ENCODE data around the gene ERP44. TPM values are rescaled to one million over a fixed set of nuclear protein-coding genes. Genes with fewer than 3 reads are reported as not detected.
"Not testable (repeated sequence)": the region's sequence is repeated elsewhere in the genome, so short reads cannot be mapped to it uniquely, and the experiment has no call there.

Gene ERP44
- total RNA-seq, 3 donors from 2014 or later (not counting 1 experiment from before 2014, with no cell fraction given): 14.2 to 15.4 (median 15.1) TPM

DNA sequence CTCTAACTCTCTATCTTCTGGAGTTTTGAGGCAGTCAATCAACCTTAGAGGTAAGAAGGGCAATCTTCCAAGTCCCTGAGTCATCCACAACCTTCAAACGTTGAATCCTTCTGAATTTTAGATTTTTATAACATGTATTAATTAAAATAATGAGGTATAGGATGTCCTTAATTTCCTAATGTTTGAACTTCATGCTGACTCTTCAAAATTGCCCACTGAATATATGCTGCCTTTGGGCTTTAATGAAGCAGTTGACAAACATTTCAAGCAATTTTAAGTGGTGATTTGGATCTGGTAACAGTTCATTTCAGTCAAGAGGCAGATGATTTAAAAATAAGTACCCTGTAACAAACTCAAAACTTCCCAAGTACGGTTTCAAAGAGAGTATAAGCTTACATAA is 26.0 kb downstream of the ERP44 start:
- Mint-ChIP-seq H3K36me3 (no peaks in the 10 kb centered on the region), H3K27ac (no peak overlapping the region)

DNA sequence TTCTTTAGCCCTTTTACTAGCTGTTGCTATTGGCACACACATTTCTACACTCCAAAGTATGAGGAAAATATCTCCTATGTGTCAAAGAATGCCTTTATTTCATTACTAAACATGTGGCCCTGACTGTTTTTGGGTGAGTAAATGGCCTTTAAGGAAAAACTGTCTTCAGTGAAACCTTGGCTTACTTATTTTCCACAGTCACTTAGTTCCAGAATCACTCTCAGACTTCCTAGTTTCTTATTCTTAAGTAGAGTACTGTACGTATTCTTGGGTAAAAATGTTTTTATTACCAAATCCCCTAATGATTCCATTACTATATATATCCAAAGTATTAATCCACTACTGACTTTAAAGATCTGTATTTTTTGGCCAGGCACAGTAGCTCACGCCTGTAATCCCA is 27.5 kb downstream of the ERP44 start:
- Mint-ChIP-seq H3K9me3 (no peaks in the 10 kb centered on the region), H3K27me3 (ENCODE audit: low read depth in 2 of 2) (no peaks in the 10 kb centered on the region), H3K27ac (no peak overlapping the region), H3K4me3 (no peak overlapping the region), H3K4me1 (peaks cover 34 to 56% of the 10 kb centered on the region in 2 donors), H3K36me3 (no peaks in the 10 kb centered on the region)
- TF ChIP-seq, protein P1, sequence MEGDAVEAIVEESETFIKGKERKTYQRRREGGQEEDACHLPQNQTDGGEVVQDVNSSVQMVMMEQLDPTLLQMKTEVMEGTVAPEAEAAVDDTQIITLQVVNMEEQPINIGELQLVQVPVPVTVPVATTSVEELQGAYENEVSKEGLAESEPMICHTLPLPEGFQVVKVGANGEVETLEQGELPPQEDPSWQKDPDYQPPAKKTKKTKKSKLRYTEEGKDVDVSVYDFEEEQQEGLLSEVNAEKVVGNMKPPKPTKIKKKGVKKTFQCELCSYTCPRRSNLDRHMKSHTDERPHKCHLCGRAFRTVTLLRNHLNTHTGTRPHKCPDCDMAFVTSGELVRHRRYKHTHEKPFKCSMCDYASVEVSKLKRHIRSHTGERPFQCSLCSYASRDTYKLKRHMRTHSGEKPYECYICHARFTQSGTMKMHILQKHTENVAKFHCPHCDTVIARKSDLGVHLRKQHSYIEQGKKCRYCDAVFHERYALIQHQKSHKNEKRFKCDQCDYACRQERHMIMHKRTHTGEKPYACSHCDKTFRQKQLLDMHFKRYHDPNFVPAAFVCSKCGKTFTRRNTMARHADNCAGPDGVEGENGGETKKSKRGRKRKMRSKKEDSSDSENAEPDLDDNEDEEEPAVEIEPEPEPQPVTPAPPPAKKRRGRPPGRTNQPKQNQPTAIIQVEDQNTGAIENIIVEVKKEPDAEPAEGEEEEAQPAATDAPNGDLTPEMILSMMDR (IDR thresholded peaks at IDR 0.05): no peak
- H3K36me3 ChIP-seq (ENCODE audit: control insufficient read depth, insufficient read depth, low read length): no peaks in the 10 kb centered on the region
- no peak overlapping the region for H3K4me3 ChIP-seq (ENCODE audit: low read length)
- no peak overlapping the region for H3K27ac ChIP-seq (ENCODE audit: low read length)
- H3K4me1 ChIP-seq (ENCODE audit: control insufficient read depth, insufficient read depth, low read length): peaks cover 2% of the 10 kb centered on the region
- intact Hi-C loops (cut with micrococcal nuclease): no loop called here
- WGBS (ENCODE audit: insufficient coverage): 100% methylated on average over 1 of the region's 2 CpGs
- no peaks in the 10 kb centered on the region for H3K9me3 ChIP-seq (ENCODE audit: control insufficient read depth, insufficient read depth, low read length)
- no peak for DNase-seq
- no peaks in the 10 kb centered on the region for H3K27me3 ChIP-seq (ENCODE audit: control insufficient read depth, insufficient read depth, low read length)
- ATAC-seq: no peak

More for the DNA sequence above, 26.0 kb downstream of the ERP44 start:
- TF ChIP-seq, protein P1 (IDR thresholded peaks at IDR 0.05): no peak
- DNase-seq (no peak), ATAC-seq (no peak)
- no peaks in the 10 kb centered on the region for H3K9me3 ChIP-seq (ENCODE audit: control insufficient read depth, insufficient read depth, low read length)
- no peaks in the 10 kb centered on the region for H3K27me3 ChIP-seq (ENCODE audit: control insufficient read depth, insufficient read depth, low read length)
- WGBS (ENCODE audit: insufficient coverage): no CpG with 5 or more reads among the region's 2 CpGs
- H3K27ac ChIP-seq (ENCODE audit: low read length): no peak overlapping the region
- peaks cover 8% of the 10 kb centered on the region for H3K4me1 ChIP-seq (ENCODE audit: control insufficient read depth, insufficient read depth, low read length)
- intact Hi-C loops (cut with micrococcal nuclease): no loop called here
- H3K9me3 Mint-ChIP-seq: no peaks in the 10 kb centered on the region
- no peak overlapping the region for H3K4me3 ChIP-seq (ENCODE audit: low read length)
- H3K27me3 Mint-ChIP-seq (ENCODE audit: low read depth in 2 of 2): no peaks in the 10 kb centered on the region
- H3K4me3 Mint-ChIP-seq: no peak overlapping the region
- H3K36me3 ChIP-seq (ENCODE audit: control insufficient read depth, insufficient read depth, low read length): peaks cover 2% of the 10 kb centered on the region
- peaks cover 37 to 54% of the 10 kb centered on the region in 2 donors for H3K4me1 Mint-ChIP-seq

DNA sequence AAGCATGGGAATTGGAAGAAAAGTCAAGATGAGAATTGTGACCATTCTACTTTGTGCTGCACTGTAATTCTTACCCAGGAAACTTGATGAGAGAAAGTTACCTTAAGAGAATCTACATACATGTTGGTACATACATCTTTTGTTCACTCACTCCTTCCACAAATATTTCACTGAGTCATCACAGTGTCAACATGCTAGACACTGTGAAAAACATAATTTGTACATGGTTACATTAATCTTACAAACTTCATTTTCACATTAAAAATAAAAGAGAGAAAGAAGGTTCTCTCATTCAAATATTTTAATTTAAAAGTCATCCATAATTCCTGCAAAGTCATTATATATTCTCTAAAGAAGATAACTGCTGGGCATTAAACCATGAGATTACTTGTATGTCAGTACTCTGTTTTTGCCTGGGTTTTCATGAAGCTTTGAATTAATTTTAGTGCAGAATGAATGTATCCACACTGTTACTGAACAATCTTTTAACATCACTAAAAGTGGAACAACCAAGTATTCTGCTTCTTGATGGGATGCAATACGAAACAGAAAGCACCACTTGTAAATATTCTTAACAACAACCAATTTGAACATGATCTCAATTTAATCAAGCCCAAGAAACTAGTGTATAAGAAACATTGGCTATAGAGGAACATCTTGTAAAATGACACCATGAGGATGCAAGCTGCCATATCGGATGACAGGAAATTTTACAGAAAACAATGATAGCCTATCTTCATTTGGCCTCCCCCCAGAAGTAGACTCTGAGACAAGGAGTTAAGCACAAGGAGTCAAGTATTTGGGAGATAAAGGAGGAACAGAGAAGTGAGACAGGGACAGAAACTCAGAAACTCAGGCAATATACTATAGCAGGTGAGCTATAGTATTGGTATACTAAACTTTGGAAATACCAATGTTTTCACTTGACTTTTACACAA is 28.4 kb downstream of the ERP44 start:
- Mint-ChIP-seq H3K9me3 (no peaks in the 10 kb centered on the region), H3K27ac (peak overlapping the region; percentile 43 to 75), H3K27me3 (ENCODE audit: low read depth in 2 of 2) (no peaks in the 10 kb centered on the region), H3K4me3 (no peak overlapping the region), H3K36me3 (no peaks in the 10 kb centered on the region), H3K4me1 (peaks cover 34 to 61% of the 10 kb centered on the region in 2 donors)
- no peaks in the 10 kb centered on the region for H3K9me3 ChIP-seq (ENCODE audit: control insufficient read depth, insufficient read depth, low read length)
- H3K4me1 ChIP-seq (ENCODE audit: control insufficient read depth, insufficient read depth, low read length): no peaks in the 10 kb centered on the region
- WGBS (ENCODE audit: insufficient coverage): 100% methylated on average over 2 of the region's 2 CpGs
- intact Hi-C loops (cut with micrococcal nuclease): no loop called here
- no peak overlapping the region for H3K27ac ChIP-seq (ENCODE audit: low read length)
- H3K27me3 ChIP-seq (ENCODE audit: control insufficient read depth, insufficient read depth, low read length): no peaks in the 10 kb centered on the region
- H3K4me3 ChIP-seq (ENCODE audit: low read length): no peak overlapping the region
- TF ChIP-seq, protein P1 (IDR thresholded peaks at IDR 0.05): no peak
- no peak for DNase-seq
- no peaks in the 10 kb centered on the region for H3K36me3 ChIP-seq (ENCODE audit: control insufficient read depth, insufficient read depth, low read length)
- ATAC-seq: no peak

DNA sequence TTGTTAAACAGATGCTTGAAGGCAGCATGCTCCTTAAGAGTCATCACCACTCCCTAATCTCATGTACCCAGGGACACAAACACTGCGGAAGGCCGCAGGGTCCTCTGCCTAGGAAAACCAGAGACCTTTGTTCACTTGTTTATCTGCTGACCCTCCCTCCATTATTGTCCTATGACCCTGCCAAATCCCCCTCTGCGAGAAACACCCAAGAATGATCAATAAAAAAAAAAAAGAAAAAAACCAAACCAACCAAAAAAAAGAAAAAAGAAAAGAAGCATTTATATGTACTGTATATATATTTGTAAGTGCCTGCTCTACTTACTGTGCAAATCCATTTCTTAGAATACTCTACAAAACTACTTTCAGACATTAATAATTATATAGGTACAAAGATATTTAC is 29.7 kb downstream of the ERP44 start:
- peaks cover 28 to 54% of the 10 kb centered on the region in 2 donors for H3K4me1 Mint-ChIP-seq
- WGBS (ENCODE audit: insufficient coverage): no CpG with 5 or more reads among the region's 3 CpGs

DNA sequence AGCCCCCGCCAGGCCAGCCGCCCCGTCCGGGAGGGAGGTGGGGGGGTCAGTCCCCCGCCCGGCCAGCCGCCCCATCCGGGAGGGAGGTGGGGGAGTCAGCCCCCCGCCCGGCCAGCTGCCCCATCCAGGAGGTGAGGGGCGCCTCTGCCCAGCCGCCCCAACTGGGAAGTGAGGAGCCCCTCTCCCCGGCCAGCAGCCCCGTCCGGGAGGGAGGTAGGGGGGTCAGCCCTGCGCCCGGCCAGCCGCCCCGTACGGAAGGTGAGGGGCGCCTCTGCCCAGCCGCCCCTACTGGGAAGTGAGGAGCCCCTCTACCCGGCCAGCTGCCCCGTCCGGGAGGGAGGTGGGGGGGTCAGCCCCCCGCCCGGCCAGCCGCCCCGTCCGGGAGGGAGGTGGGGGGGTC is 30.8 kb downstream of the ERP44 start:
- H3K27ac Mint-ChIP-seq; H3K27ac ChIP-seq (ENCODE audit: low read length); H3K4me3 ChIP-seq (ENCODE audit: low read length); H3K36me3 Mint-ChIP-seq; H3K9me3 ChIP-seq (ENCODE audit: control insufficient read depth, insufficient read depth, low read length); H3K27me3 ChIP-seq (ENCODE audit: control insufficient read depth, insufficient read depth, low read length); H3K4me3 Mint-ChIP-seq; ATAC-seq; H3K36me3 ChIP-seq (ENCODE audit: control insufficient read depth, insufficient read depth, low read length); DNase-seq; intact Hi-C loops (cut with micrococcal nuclease); H3K4me1 ChIP-seq (ENCODE audit: control insufficient read depth, insufficient read depth, low read length); H3K9me3 Mint-ChIP-seq; H3K27me3 Mint-ChIP-seq (ENCODE audit: low read depth in 2 of 2): not testable (repeated sequence)
- WGBS (ENCODE audit: insufficient coverage): 95% methylated on average over 20 of the region's 30 CpGs
- peaks cover 33 to 54% of the 10 kb centered on the region in 2 donors for H3K4me1 Mint-ChIP-seq

More for the DNA sequence above, 29.7 kb downstream of the ERP44 start:
- H3K4me1 ChIP-seq (ENCODE audit: control insufficient read depth, insufficient read depth, low read length); H3K36me3 ChIP-seq (ENCODE audit: control insufficient read depth, insufficient read depth, low read length); H3K9me3 Mint-ChIP-seq; H3K27me3 ChIP-seq (ENCODE audit: control insufficient read depth, insufficient read depth, low read length); DNase-seq; H3K36me3 Mint-ChIP-seq; H3K27ac ChIP-seq (ENCODE audit: low read length); intact Hi-C loops (cut with micrococcal nuclease); H3K4me3 ChIP-seq (ENCODE audit: low read length); H3K4me3 Mint-ChIP-seq; H3K27ac Mint-ChIP-seq; H3K27me3 Mint-ChIP-seq (ENCODE audit: low read depth in 2 of 2); H3K9me3 ChIP-seq (ENCODE audit: control insufficient read depth, insufficient read depth, low read length); ATAC-seq: not testable (repeated sequence)
